Kidney tubule cell (primary cell): ENCODE data around the gene MX2.
"Not testable (repeated sequence)": the region's sequence is repeated elsewhere in the genome, so short reads cannot be mapped to it uniquely, and the experiment has no call there.

Experiments
- DNase-seq: peaks from one replicate; pipeline ENCODE4 v3.0.0-alpha.2; 2018; ENCODE audit warnings: low spot score

Gene MX2

GRCh38 chr21:41337515-41337914 lies 24.3 kb upstream of the MX2 start:
- DNase-seq = no peak

- DNase-seq = no peak
Observed at GRCh38 chr21:41338455-41338854, 23.4 kb upstream of the MX2 start.

GRCh38 chr21:41342035-41342434 lies 19.8 kb upstream of the MX2 start:
- DNase-seq = no peak

GRCh38 chr21:41344146-41344545 lies 17.7 kb upstream of the MX2 start:
- no peak for DNase-seq

GRCh38 chr21:41345356-41345755 lies 16.5 kb upstream of the MX2 start:
- no peak for DNase-seq

GRCh38 chr21:41345934-41346685 lies 15.7 kb upstream of the MX2 start:
- no peak for DNase-seq

- no peak for DNase-seq
Observed at GRCh38 chr21:41346758-41347157, 15.1 kb upstream of the MX2 start.

GRCh38 chr21:41348434-41348833 lies 13.4 kb upstream of the MX2 start:
- DNase-seq = no peak

- no peak for DNase-seq
Observed at GRCh38 chr21:41349126-41349525, 12.7 kb upstream of the MX2 start.

GRCh38 chr21:41349619-41350390 lies 12.0 kb upstream of the MX2 start:
- DNase-seq = no peak

- no peak for DNase-seq
Observed at GRCh38 chr21:41350436-41351155, 11.2 kb upstream of the MX2 start.

GRCh38 chr21:41357546-41357945 lies 4.3 kb upstream of the MX2 start:
- no peak for DNase-seq

- no peak for DNase-seq
Observed at GRCh38 chr21:41358193-41359166, 3.3 kb upstream of the MX2 start.

- DNase-seq = no peak
Observed at GRCh38 chr21:41359286-41359685, 2.5 kb upstream of the MX2 start.

- DNase-seq = not testable (repeated sequence)
Observed at GRCh38 chr21:41359754-41360071, 2.1 kb upstream of the MX2 start.

- no peak for DNase-seq
Observed at GRCh38 chr21:41360072-41360821, 1.6 kb upstream of the MX2 start.

GRCh38 chr21:41361053-41361785 lies 608 bp upstream of the MX2 start:
- no peak for DNase-seq

GRCh38 chr21:41362605-41363369 lies 960 bp downstream of the MX2 start:
- DNase-seq = no peak
